Gastroesophageal sphincter (tissue), 4 donors: ENCODE measurements around the gene AKAP5. TPM values are rescaled to one million over a fixed set of nuclear protein-coding genes. Genes with fewer than 3 reads are reported as not detected.

Experiments used
- ATAC-seq: fragments of 150-250 bp; one replicate; pipeline ENCODE4 v1.9.1; 2016; ENCODE audit warnings: mild to moderate bottlenecking, moderate library complexity
- H3K27ac ChIP-seq, 4 donors: fragments of 200-600 bp; sonication (generic) in 3 of 4; 1 replicate in 3 of 4; 2 replicates in 1 of 4; pipeline ENCODE4 v1.5.1; 2016 to 2019
- H3K27me3 ChIP-seq: fragments of 200-600 bp; sonication (generic); one replicate; pipeline ENCODE4 v1.5.1; 2019
- H3K36me3 ChIP-seq, 2 donors: fragments of 200-600 bp; sonication (generic); one replicate each; pipeline ENCODE4 v1.5.1; 2019; ENCODE audit warnings: control low read depth in 1 of 2
- H3K4me1 ChIP-seq, 3 donors: fragments of 200-600 bp; sonication (generic); 1 replicate in 2 of 3; 2 replicates in 1 of 3; pipeline ENCODE4 v1.5.1; 2016 to 2019; ENCODE audit warnings: control low read depth in 2 of 3
- H3K4me3 ChIP-seq, 2 donors: fragments of 200-600 bp; sonication (generic); one replicate each; pipeline ENCODE4 v1.5.1; 2019; ENCODE audit warnings: mild to moderate bottlenecking in 1 of 2, moderate library complexity in 1 of 2
- H3K9me3 ChIP-seq, 3 donors: fragments of 200-600 bp; sonication (generic); one replicate each; pipeline ENCODE4 v1.5.1; 2017 to 2019; ENCODE audit warnings: control low read depth in 2 of 3
- EP300 ChIP-seq: sonication (generic); formaldehyde crosslinking; IDR thresholded peaks from one replicate; pipeline ENCODE4 v1.6.1; 2017; ENCODE audit warnings: antibody characterized with exemption, mild to moderate bottlenecking
- POLR2A ChIP-seq, 2 donors: fragments of 450-650 bp; IDR thresholded peaks; one replicate each; pipeline ENCODE4 v1.6.1; 2017; ENCODE audit warnings: antibody characterized with exemption in 2 of 2, mild to moderate bottlenecking in 2 of 2, moderate library complexity in 1 of 2
- POLR2AphosphoS5 ChIP-seq: sonication (generic); formaldehyde crosslinking; IDR thresholded peaks from one replicate; pipeline ENCODE4 v1.6.1; 2017; ENCODE audit warnings: antibody characterized with exemption
- WGBS, 2 donors: methylation state at CpG; one replicate each; pipeline ENCODE4 v1.1.5; 2018; ENCODE audit warnings: low coverage in 1 of 2; 5-methylcytosine and 5-hydroxymethylcytosine counted together
- total RNA-seq, 4 donors: library from RNA; depleted of rRNA; stranded (reverse); fragments of >200 nt; gene quantifications; one replicate each; pipeline ENCODE4 v1.1.0, GENCODE V29; 2016
- TF ChIP-seq, protein P1 (sequence below), 4 experiments: fragments of 200-600 bp in 2 of 4; fragments of 450-650 bp in 2 of 4; sonication (generic) in 1 of 4; IDR thresholded peaks; one replicate each; pipeline ENCODE4 v1.5.1; 2017 to 2019; ENCODE audit warnings: antibody characterized with exemption in 4 of 4, mild to moderate bottlenecking in 2 of 4, moderate library complexity in 2 of 4

AKAP5 gene
- total RNA-seq, 4 donors from 2014 or later = 1.9 to 2.6 (median 2.2) TPM

DNA sequence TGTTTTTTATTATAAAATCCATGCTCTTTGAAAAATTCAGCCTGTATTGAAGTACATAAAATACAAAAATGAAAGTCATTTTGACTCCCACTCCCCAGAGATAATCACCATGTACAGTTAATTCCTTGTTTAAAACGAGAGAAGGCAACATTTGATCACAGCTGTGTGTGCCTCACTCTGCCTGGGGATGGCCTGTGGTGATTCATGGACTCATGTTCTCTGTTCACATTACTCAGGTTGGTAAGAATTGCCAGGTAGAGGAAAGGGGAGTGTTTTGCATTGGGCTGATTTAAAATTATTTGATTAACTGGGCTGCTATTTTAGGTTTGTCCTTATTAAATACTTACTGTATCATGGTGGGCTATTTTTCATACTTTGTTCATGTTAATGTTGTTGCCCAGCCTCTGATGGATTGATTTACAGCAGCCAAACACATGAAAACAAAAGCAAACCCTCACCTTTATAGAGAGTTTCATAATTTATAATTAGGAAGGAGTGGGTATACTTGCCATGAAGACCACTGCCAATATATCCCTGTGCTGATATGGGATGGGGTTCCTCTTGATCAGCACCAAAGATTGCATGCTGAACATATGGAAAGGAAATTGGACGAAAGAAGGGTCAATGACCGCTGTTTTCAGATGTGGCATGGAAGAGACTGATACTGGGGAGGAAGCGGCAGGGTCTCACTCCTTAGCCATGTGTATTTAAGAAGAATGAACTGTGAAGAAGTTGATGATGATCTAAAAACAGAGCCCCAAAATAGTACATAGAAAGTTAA lies 42.3 kb downstream of the AKAP5 start:
- peak overlapping the region in 2 of 4 donors; percentile 11 to 29 for H3K27ac ChIP-seq
- H3K4me3 ChIP-seq = no peak overlapping the region
- no peaks in the 10 kb centered on the region for H3K9me3 ChIP-seq
- no peak for TF ChIP-seq EP300
- no peak for TF ChIP-seq POLR2A (IDR thresholded peaks at IDR 0.05)
- TF ChIP-seq POLR2AphosphoS5 = no peak
- TF ChIP-seq, protein P1, sequence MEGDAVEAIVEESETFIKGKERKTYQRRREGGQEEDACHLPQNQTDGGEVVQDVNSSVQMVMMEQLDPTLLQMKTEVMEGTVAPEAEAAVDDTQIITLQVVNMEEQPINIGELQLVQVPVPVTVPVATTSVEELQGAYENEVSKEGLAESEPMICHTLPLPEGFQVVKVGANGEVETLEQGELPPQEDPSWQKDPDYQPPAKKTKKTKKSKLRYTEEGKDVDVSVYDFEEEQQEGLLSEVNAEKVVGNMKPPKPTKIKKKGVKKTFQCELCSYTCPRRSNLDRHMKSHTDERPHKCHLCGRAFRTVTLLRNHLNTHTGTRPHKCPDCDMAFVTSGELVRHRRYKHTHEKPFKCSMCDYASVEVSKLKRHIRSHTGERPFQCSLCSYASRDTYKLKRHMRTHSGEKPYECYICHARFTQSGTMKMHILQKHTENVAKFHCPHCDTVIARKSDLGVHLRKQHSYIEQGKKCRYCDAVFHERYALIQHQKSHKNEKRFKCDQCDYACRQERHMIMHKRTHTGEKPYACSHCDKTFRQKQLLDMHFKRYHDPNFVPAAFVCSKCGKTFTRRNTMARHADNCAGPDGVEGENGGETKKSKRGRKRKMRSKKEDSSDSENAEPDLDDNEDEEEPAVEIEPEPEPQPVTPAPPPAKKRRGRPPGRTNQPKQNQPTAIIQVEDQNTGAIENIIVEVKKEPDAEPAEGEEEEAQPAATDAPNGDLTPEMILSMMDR (IDR thresholded peaks at IDR 0.05) = no peak
- peaks cover 8 to 69% (median 20%) of the 10 kb centered on the region in 3 donors for H3K4me1 ChIP-seq
- no peaks in the 10 kb centered on the region for H3K27me3 ChIP-seq
- WGBS, 2 donors = 71 to 73% methylated on average over 4 of the region's 4 CpGs
- H3K36me3 ChIP-seq = no peaks in the 10 kb centered on the region
- ATAC-seq = no peak

DNA sequence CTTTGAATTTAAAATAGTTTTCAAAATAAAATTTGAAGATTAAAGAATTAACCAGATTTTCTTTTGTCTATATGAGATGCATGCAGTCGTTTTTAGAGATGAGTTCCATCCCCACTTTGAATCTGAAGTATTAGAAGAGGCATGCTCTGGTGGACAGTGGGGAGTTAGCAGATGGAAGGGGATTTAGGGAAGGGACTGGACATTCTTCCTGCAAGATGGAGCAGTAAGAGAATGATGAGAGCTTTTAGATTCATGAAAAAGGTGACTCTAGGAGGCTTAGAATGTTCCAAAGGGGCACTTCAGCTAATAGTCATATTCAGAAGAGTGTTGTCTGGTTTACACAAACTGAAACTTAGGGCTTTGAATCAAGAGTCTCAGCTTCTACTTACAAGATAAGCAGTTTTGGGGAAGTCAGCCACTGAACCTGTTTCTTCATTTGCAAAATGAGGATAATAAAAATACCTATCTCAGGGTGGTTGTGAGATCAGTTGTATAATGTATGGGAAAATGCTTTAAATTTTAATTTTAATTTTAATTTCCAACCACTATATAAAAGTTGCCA lies 43.0 kb downstream of the AKAP5 start:
- ATAC-seq = no peak
- H3K4me3 ChIP-seq = no peak overlapping the region
- peaks cover 12 to 74% (median 19%) of the 10 kb centered on the region in 3 donors for H3K4me1 ChIP-seq
- H3K9me3 ChIP-seq = no peaks in the 10 kb centered on the region
- no peak for TF ChIP-seq EP300
- no peak for TF ChIP-seq POLR2AphosphoS5
- TF ChIP-seq, protein P1 (IDR thresholded peaks at IDR 0.05) = no peak
- no peak for TF ChIP-seq POLR2A (IDR thresholded peaks at IDR 0.05)
- H3K27me3 ChIP-seq = no peaks in the 10 kb centered on the region
- 42 to 50% methylated on average over 1 of the region's 1 CpG for WGBS, 2 donors
- H3K27ac ChIP-seq = peak overlapping the region in 1 of 4 donors; percentile 2
- H3K36me3 ChIP-seq = no peaks in the 10 kb centered on the region

DNA sequence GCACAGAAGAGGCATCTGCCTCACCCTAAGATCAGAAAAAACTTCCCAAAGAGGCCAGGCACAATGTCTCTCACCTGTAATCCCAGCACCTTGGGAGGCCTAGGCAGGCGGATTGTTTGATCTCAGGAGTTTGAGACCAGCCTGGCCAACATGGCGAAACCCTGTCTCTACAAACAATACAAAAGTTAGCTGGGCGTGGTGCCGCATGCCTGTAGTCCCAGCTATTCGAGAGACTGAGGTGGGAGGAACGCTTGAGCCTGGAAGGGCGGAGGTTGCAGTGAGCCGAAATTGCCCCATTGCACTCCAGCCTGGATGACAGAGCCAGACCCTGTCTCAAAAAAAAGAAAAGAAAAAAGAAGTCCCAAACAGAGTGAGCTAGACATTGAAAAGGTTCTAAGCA lies 43.7 kb downstream of the AKAP5 start:
- H3K27ac ChIP-seq = no peak overlapping the region
- no peaks in the 10 kb centered on the region for H3K36me3 ChIP-seq
- no peaks in the 10 kb centered on the region for H3K9me3 ChIP-seq
- ATAC-seq = no peak
- no peak overlapping the region for H3K4me3 ChIP-seq
- peaks cover 12 to 80% (median 19%) of the 10 kb centered on the region in 3 donors for H3K4me1 ChIP-seq
- TF ChIP-seq POLR2AphosphoS5 (no peak), EP300 (no peak), POLR2A (IDR thresholded peaks at IDR 0.05) (no peak)
- TF ChIP-seq, protein P1 (IDR thresholded peaks at IDR 0.05) = no peak
- 91% methylated on average over 6 of the region's 8 CpGs; no CpG with 5 or more reads in 1 of the 2 donors for WGBS, 2 donors
- H3K27me3 ChIP-seq = no peaks in the 10 kb centered on the region

DNA sequence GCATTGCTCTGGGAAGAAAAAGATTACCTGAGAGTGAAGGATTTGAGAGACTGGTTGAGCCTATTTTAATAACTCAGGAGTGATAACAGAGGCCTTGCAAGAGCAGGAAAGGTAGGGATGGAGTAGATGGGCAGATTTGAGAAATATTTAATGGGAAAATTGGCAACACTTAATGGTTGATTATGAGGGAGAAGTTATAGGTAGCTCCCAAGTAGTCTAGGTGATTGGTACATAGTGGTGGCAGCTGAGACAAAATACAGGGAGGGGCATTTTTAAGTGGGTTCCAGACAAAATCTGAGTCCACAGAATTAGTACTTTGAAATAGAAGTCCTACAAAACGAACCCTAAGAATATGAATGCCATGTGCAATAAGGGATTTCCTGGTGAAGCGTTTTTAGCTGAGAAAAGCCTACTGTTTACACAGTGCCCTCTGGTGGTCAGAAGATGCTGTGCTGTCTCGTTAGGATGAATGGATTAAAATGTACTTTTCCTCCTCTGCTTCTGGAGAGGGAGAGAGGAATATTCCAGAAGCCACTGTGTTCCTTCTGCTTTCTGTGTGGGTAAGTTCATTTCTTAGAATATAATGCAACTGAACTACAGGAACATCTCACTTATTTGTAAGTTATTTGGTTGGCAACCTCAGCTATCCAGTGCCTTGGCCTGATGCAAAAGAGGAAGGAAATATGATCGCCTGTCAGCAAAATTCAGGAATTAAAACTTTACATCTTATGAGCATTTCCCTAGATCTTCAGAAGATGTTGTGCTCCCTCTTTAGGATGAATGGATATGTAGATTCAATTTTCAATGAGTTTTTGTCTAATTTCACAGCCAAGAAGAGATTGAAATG lies 45.7 kb downstream of the AKAP5 start:
- peaks cover 12 to 95% (median 19%) of the 10 kb centered on the region in 3 donors for H3K4me1 ChIP-seq
- ATAC-seq = peak; percentile 69
- 0 to 16% methylated on average over 3 to 4 of the region's 4 CpGs for WGBS, 2 donors
- H3K27ac ChIP-seq = peak overlapping the region; percentile 7 to 41 (median 24)
- no peak overlapping the region for H3K4me3 ChIP-seq
- no peaks in the 10 kb centered on the region for H3K27me3 ChIP-seq
- H3K36me3 ChIP-seq = no peaks in the 10 kb centered on the region
- H3K9me3 ChIP-seq = no peaks in the 10 kb centered on the region
- TF ChIP-seq POLR2A (IDR thresholded peaks at IDR 0.05) (no peak), POLR2AphosphoS5 (peak; percentile 33), EP300 (no peak)
- TF ChIP-seq, protein P1 (IDR thresholded peaks at IDR 0.05) = peak; percentile 83 to 92 (median 88)
